ENCODE data around the gene SLC39A2.
"Not testable (repeated sequence)": the region's sequence is repeated elsewhere in the genome, so short reads cannot be mapped to it uniquely, and the experiment has no call there.

The SLC39A2 gene

GRCh38 chr14:20998674-20999366 is at the start of gene SLC39A2:
Gene SLC39A2 (plus strand): TSS chr14:20999293. CDS start chr14:20999447, 154 bp downstream.
- peak; percentile 86 for DNase-seq (ENCODE audit: low spot score)

GRCh38 chr14:20954736-20955537 is 44.2 kb upstream of the SLC39A2 start, which contains the start of gene RNASE2:
Gene RNASE2 (plus strand): TSS chr14:20955487. CDS start chr14:20955772, 285 bp downstream.
- not testable (repeated sequence) for DNase-seq (ENCODE audit: low spot score)

- DNase-seq (ENCODE audit: low spot score), result not testable (repeated sequence)
Observed at GRCh38 chr14:20955538-20955873, 43.6 kb upstream of the SLC39A2 start.

GRCh38 chr14:20956376-20956976 is 42.6 kb upstream of the SLC39A2 start:
- DNase-seq (ENCODE audit: low spot score), result no peak

GRCh38 chr14:20958946-20959345 is 40.1 kb upstream of the SLC39A2 start:
- not testable (repeated sequence) for DNase-seq (ENCODE audit: low spot score)

GRCh38 chr14:20969336-20969735 is 29.8 kb upstream of the SLC39A2 start:
- no peak for DNase-seq (ENCODE audit: low spot score)

- DNase-seq (ENCODE audit: low spot score), result no peak
Observed at GRCh38 chr14:20970647-20970982, 28.5 kb upstream of the SLC39A2 start.

- peak; percentile 88 for DNase-seq (ENCODE audit: low spot score)
Observed at GRCh38 chr14:20970983-20971704, 27.9 kb upstream of the SLC39A2 start.

- DNase-seq (ENCODE audit: low spot score), result no peak
Observed at GRCh38 chr14:20971705-20972021, 27.4 kb upstream of the SLC39A2 start.

GRCh38 chr14:20973501-20973900 is 25.6 kb upstream of the SLC39A2 start:
- no peak for DNase-seq (ENCODE audit: low spot score)

- DNase-seq (ENCODE audit: low spot score), result no peak
Observed at GRCh38 chr14:20976291-20976690, 22.8 kb upstream of the SLC39A2 start.

GRCh38 chr14:20978687-20979086 is 20.4 kb upstream of the SLC39A2 start:
- no peak for DNase-seq (ENCODE audit: low spot score)

- no peak for DNase-seq (ENCODE audit: low spot score)
Observed at GRCh38 chr14:20980906-20981305, 18.2 kb upstream of the SLC39A2 start.

- DNase-seq (ENCODE audit: low spot score), result no peak
Observed at GRCh38 chr14:20982646-20983369, 16.3 kb upstream of the SLC39A2 start.

GRCh38 chr14:20985650-20986049 is 13.4 kb upstream of the SLC39A2 start:
- DNase-seq (ENCODE audit: low spot score), result not testable (repeated sequence)

- DNase-seq (ENCODE audit: low spot score), result peak; percentile 92
Observed at GRCh38 chr14:20986811-20987210, 12.3 kb upstream of the SLC39A2 start.

- DNase-seq (ENCODE audit: low spot score), result no peak
Observed at GRCh38 chr14:20988717-20989470, 10.2 kb upstream of the SLC39A2 start.

- DNase-seq (ENCODE audit: low spot score), result no peak
Observed at GRCh38 chr14:20989471-20989786, 9.7 kb upstream of the SLC39A2 start.

GRCh38 chr14:20989787-20990600 is 9.1 kb upstream of the SLC39A2 start, which contains the start of gene METTL17:
Gene METTL17 (plus strand): TSS chr14:20989980. CDS start chr14:20990003, 23 bp downstream.
- DNase-seq (ENCODE audit: low spot score), result peak; percentile 95

GRCh38 chr14:20996521-20996920 is 2.6 kb upstream of the SLC39A2 start:
- no peak for DNase-seq (ENCODE audit: low spot score)
